HUDEP-2 (cell line): ENCODE measurements around the gene FHIT.

ENCODE experiments used
- DNase-seq, 76 experiments: peaks; one replicate each; lab custom pipeline; 2025; ENCODE audit not compliant: unreplicated experiment in 76 of 76; lab: John Stamatoyannopoulos, UW

Gene FHIT

DNA sequence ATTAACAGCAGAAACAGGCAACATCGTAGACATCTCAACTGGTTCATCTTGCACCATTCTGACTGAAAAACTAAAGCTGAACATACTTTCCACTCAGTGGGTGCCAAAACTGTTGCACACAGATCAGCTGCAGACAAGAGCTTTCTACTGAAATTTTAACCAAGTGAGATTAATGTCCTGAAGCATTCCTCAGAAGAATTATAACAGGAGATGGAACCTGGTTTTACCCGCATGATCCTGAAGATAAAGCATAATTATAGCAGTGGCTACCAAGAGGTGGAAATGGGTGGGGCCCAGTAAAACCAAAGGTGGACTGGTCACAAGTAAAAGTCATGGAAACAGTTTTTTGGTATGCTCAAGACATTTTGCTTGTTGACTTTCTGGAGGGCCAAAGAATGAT is 858.8 kb downstream of the FHIT start:
- no peak for DNase-seq

GRCh38 chr3:60391292-60391691 is 860.0 kb downstream of the FHIT start:
- DNase-seq: no peak

DNA sequence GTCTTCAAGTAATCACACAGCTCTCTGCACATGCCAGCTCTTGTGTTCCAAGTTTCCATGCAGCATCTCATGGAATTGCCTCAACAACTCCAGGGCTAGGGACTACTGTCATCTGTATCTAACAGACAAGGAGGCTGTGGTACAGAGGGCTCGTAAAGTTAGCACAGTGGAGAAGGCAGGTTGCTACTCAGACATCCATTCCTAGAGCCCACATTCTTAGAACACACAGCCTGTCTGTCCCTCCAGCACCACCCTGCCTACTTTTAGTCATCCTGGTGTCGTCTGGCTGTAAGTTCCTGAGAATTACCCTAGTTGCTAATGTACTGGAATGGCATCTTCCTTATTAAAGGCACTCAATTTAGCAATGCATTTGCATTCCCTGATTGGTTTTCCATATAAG is 862.5 kb downstream of the FHIT start:
- no peak for DNase-seq

- no peak for DNase-seq
Measured at GRCh38 chr3:60386306-60386705, 864.9 kb downstream of the FHIT start.

- no peak for DNase-seq
Measured at GRCh38 chr3:60384341-60384740, 866.9 kb downstream of the FHIT start.

DNA sequence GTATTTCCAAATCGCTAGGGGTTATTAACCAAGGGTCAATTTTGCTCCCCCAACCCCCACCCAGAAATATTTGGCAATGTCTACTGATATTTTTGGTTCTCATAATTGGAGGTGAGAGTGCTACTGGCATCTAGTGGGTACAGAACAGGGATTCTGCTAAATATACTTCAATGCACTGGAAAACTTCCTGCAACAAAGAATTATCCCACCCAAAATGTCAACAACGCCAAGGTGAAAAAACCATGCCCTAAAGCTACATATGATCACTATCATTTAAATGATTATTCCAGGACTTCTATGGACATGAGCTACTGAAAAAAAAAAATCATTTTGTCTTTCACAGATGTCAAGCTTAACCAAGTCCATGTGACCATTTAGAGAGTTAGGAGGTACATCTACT is 867.9 kb downstream of the FHIT start:
- no peak for DNase-seq

GRCh38 chr3:60366486-60366885 is 884.8 kb downstream of the FHIT start:
- DNase-seq: no peak

DNA sequence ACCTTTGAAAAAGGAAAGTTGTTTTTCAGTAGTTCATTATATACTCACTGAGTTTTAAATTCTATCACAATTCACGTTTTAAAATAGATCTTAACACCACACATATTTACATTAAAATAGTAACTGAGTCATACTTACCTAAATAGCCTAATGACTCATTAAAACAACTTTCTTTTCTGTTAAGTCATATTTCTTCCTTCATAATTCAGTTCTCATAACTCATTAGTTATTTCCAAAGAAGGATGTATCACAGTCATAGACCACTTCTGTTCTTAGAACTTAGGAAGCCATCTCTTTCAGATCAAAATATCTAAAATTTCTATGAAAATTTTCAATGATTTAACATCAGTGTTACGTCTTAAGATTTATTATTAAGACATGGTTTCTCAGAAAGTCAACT is 885.9 kb downstream of the FHIT start:
- no peak for DNase-seq

DNA sequence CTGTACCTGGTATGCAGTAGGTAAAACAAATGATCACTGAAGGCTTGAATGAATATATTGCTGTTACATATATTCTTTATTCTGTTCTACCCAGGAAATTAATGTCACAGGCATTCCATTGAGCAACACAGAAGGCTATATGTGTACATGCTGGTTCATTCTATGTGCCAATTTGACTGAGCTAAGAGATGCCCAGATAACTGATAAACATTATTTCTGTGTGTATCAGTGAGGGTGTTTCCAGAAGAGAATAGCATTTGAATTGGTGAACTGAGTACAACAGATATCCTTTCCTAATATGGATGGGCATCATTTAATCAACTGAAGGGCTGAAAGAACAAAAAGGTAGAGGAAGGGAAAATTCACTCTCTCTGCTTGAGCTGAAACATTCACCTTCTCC is 886.8 kb downstream of the FHIT start:
- DNase-seq: no peak

DNA sequence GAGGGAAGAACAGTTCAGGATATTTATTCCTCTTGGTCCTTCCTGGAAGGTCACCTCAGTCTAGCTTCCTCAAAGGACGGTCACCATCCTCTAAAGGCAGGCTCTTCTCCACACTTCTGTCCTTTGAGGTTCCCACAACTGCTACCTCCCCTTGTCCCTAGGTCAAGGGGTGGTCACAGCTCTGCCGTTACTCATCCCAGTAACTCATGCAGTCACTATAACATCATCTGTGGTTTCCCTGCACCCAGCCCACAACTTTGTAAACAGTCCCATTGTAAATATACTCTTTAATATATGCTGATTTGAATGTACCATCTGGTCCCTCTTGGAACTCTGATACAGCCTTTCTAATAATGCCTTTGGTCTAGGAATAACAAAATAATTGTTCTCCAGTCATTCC is 887.4 kb downstream of the FHIT start:
- no peak for DNase-seq

- DNase-seq: no peak
Measured at GRCh38 chr3:60355825-60356224, 895.4 kb downstream of the FHIT start.

GRCh38 chr3:60351481-60351880 is 899.8 kb downstream of the FHIT start:
- no peak for DNase-seq

DNA sequence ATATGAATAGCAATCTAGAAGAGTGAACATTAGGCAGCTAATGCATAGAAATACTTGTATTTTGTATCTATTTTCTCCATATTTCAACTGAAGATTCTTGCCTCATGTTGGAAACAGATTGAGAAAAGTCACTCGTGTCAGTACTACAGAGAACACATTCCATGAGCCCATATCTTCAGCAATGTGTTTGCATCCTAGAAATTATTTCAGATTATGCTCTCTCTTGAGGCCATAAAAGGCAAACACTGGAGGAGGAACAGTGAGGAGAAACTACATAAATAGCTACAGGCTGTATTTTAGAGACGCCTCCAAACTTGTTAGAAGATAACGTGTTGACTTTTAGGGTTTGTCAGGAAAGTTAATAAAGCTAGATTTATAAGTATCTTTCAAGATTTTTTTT is 906.9 kb downstream of the FHIT start:
- no peak for DNase-seq

- no peak for DNase-seq
Measured at GRCh38 chr3:60343831-60344230, 907.4 kb downstream of the FHIT start.

- DNase-seq: no peak
Measured at GRCh38 chr3:60339304-60339703, 911.9 kb downstream of the FHIT start.

GRCh38 chr3:60337421-60337820 is 913.8 kb downstream of the FHIT start:
- DNase-seq: no peak

DNA sequence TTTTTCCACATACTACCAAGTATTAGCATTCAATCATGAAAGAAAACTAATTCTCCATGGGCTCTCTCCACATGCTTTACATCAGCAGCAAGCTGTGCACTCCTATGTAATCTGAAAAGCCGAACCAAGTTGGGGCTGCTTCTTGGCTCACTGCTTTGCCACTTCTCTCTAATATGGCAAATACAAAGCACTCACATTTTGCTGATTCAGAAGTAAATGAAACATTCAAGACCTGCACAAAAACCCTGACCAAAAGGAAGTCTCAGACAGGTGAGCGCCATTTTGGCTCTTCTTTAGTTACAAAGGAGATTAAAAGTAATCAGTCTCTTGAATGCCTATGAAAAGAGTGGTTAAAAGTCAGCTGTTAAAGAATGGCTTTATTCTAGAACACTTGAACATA is 915.2 kb downstream of the FHIT start:
- DNase-seq: no peak

GRCh38 chr3:60333710-60334109 is 917.5 kb downstream of the FHIT start:
- DNase-seq: no peak

GRCh38 chr3:60330107-60330506 is 921.1 kb downstream of the FHIT start:
- DNase-seq: no peak

GRCh38 chr3:60325610-60326170 is 925.6 kb downstream of the FHIT start:
- DNase-seq: no peak

DNA sequence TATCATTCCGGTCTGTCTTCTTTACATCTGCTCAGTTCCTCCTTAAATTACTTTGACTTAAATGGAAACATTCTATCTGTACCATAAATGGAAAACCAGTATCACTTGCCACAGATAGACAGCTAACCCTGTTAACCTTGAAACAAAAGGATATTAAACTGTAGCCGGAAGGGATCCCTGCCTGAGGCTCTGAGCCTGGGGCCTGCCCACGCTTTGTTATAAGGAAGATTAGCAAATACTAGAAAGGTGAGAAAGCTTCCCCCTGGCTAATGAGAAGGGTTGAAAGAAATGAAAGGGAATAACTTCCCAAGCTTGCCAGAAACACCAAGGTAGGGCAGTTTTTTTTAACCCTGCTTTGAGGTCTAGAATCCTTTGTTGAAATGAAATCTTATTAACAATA is 927.6 kb downstream of the FHIT start:
- DNase-seq: no peak

- DNase-seq: no peak
Measured at GRCh38 chr3:60323180-60323579, 928.1 kb downstream of the FHIT start.

- no peak for DNase-seq
Measured at GRCh38 chr3:60322298-60322856, 928.9 kb downstream of the FHIT start.
